Measurements from ENCODE around the gene IL17RE.

- TF ChIP-seq CTCF (IDR thresholded peaks at IDR 0.05 in 8 of 11, conservative IDR thresholded peaks at IDR 0.05 in 3 of 11), result no peak
- no peak for TF ChIP-seq POLR2AphosphoS5 (IDR thresholded peaks at IDR 0.05)
Observed at GRCh38 chr3:9913601-9914000, 11.0 kb downstream of the IL17RE start.
